H9 (cell line): ENCODE results near the gene FA2H. TPM values are rescaled to one million over a fixed set of nuclear protein-coding genes. Genes with fewer than 3 reads are reported as not detected.

Source experiments
- DNase-seq: peaks from one replicate; pipeline ENCODE4 v3.0.0-alpha.2; 2017
- H2AFZ ChIP-seq: one replicate; pipeline ENCODE4 v1.6.1; 2013; ENCODE audit warnings: mild to moderate bottlenecking, low read length, control low read depth, moderate library complexity
- H2AK5ac ChIP-seq: 2 replicates; pipeline ENCODE4 v1.6.1; 2013; ENCODE audit warnings: low read length, control low read depth, mixed read lengths; ENCODE audit not compliant: insufficient read length
- H2BK120ac ChIP-seq: one replicate; pipeline ENCODE4 v1.6.1; 2013; ENCODE audit warnings: low read depth, mild to moderate bottlenecking, low read length, control low read depth, inconsistent platforms; ENCODE audit not compliant: poor library complexity, severe bottlenecking
- H2BK12ac ChIP-seq: 2 replicates; pipeline ENCODE4 v1.6.1; 2013; ENCODE audit warnings: low read length, control low read depth, mixed read lengths, low read depth; ENCODE audit not compliant: insufficient read length
- H2BK15ac ChIP-seq: 2 replicates; pipeline ENCODE4 v1.6.1; 2013; ENCODE audit warnings: low read depth, low read length, control low read depth
- H2BK20ac ChIP-seq: one replicate; pipeline ENCODE4 v1.6.1; 2013; ENCODE audit warnings: low read depth, mild to moderate bottlenecking, low read length, control low read depth, inconsistent platforms; ENCODE audit not compliant: poor library complexity, severe bottlenecking
- H2BK5ac ChIP-seq: 2 replicates; pipeline ENCODE4 v1.6.1; 2013; ENCODE audit warnings: low read length, control low read depth, mixed read lengths; ENCODE audit not compliant: insufficient read length
- H3K14ac ChIP-seq: 2 replicates; pipeline ENCODE4 v1.6.1; 2013; ENCODE audit warnings: low read length, control low read depth; ENCODE audit not compliant: insufficient read depth
- H3K18ac ChIP-seq: 2 replicates; pipeline ENCODE4 v1.6.1; 2013; ENCODE audit warnings: low read depth, mild to moderate bottlenecking, mixed read lengths, low read length, control low read depth; ENCODE audit not compliant: insufficient read length
- H3K23ac ChIP-seq: 2 replicates; pipeline ENCODE4 v1.6.1; 2013; ENCODE audit warnings: low read length, control low read depth, mixed read lengths, low read depth; ENCODE audit not compliant: insufficient read length
- H3K23me2 ChIP-seq: 2 replicates; pipeline ENCODE4 v1.6.1; 2013; ENCODE audit warnings: low read depth, mild to moderate bottlenecking, mixed read lengths, low read length, control low read depth; ENCODE audit not compliant: insufficient read length, poor library complexity, severe bottlenecking
- H3K27ac ChIP-seq: 2 replicates; pipeline ENCODE4 v1.5.1; 2013; ENCODE audit warnings: low read length, control low read depth, mixed read lengths, low read depth; ENCODE audit not compliant: insufficient read length
- H3K27me3 ChIP-seq: 2 replicates; pipeline ENCODE4 v1.6.1; 2013; ENCODE audit warnings: low read length, control low read depth, inconsistent platforms; ENCODE audit not compliant: insufficient read depth
- H3K4ac ChIP-seq: 2 replicates; pipeline ENCODE4 v1.6.1; 2013; ENCODE audit warnings: low read depth, mild to moderate bottlenecking, control low read depth, inconsistent platforms, low read length, moderate library complexity
- H3K4me1 ChIP-seq: 2 replicates; pipeline ENCODE4 v1.6.1; 2013; ENCODE audit warnings: low read length, control low read depth, inconsistent platforms; ENCODE audit not compliant: insufficient read depth
- H3K4me2 ChIP-seq: 2 replicates; pipeline ENCODE4 v1.6.1; 2013; ENCODE audit warnings: low read length, control low read depth, mixed read lengths; ENCODE audit not compliant: insufficient read length, insufficient read depth
- H3K56ac ChIP-seq: 2 replicates; pipeline ENCODE4 v1.6.1; 2013; ENCODE audit warnings: low read depth, mild to moderate bottlenecking, mixed read lengths, low read length, control low read depth; ENCODE audit not compliant: insufficient read length
- H3K79me1 ChIP-seq: 2 replicates; pipeline ENCODE4 v1.6.1; 2013; ENCODE audit warnings: low read depth, mild to moderate bottlenecking, moderate library complexity, low read length, control low read depth, inconsistent platforms; ENCODE audit not compliant: insufficient read depth, poor library complexity, severe bottlenecking
- H3K79me2 ChIP-seq: 2 replicates; pipeline ENCODE4 v1.6.1; 2013; ENCODE audit warnings: low read length, control low read depth, inconsistent platforms; ENCODE audit not compliant: insufficient read depth
- H3K9ac ChIP-seq: 2 replicates; pipeline ENCODE4 v1.6.1; 2013; ENCODE audit warnings: low read length, control low read depth, mixed read lengths; ENCODE audit not compliant: insufficient read length; ENCODE audit errors: extremely low read depth
- H3K9me3 ChIP-seq: one replicate; pipeline ENCODE4 v1.6.1; 2013; ENCODE audit warnings: low read depth, low read length, inconsistent platforms; ENCODE audit not compliant: control insufficient read depth
- H3T11ph ChIP-seq: one replicate; pipeline ENCODE4 v1.6.1; 2013; ENCODE audit warnings: mild to moderate bottlenecking, low read length, control low read depth, inconsistent platforms
- H4K20me1 ChIP-seq: one replicate; pipeline ENCODE4 v1.6.1; 2013; ENCODE audit not compliant: control insufficient read depth, insufficient read length, insufficient read depth
- H4K5ac ChIP-seq: 2 replicates; pipeline ENCODE4 v1.6.1; 2013; ENCODE audit warnings: low read depth, mild to moderate bottlenecking, mixed read lengths, low read length, control low read depth; ENCODE audit not compliant: insufficient read length
- H4K8ac ChIP-seq: replicated peaks from 2 replicates; pipeline ENCODE4 v1.6.1; 2013; ENCODE audit warnings: low read length, control low read depth, mixed read lengths, low read depth; ENCODE audit not compliant: insufficient read length
- H4K91ac ChIP-seq: 2 replicates; pipeline ENCODE4 v1.6.1; 2013; ENCODE audit warnings: low read depth, mild to moderate bottlenecking, moderate library complexity, mixed read lengths, low read length, control low read depth; ENCODE audit not compliant: insufficient read length
- H3K27ac Mint-ChIP-seq, 3 experiments: 2 replicates in 2 of 3; 3 replicates in 1 of 3; pipeline ENCODE4 v1.8.0; 2020 to 2021; ENCODE audit warnings: mixed read lengths in 3 of 3, mild to moderate bottlenecking in 1 of 3, moderate library complexity in 1 of 3
- H3K27me3 Mint-ChIP-seq: 2 replicates; pipeline ENCODE4 v1.8.0; 2021; ENCODE audit warnings: low read depth, mild to moderate bottlenecking, moderate library complexity, mixed read lengths
- H3K36me3 Mint-ChIP-seq, 3 experiments: 2 replicates in 2 of 3; 3 replicates in 1 of 3; pipeline ENCODE4 v1.8.0; 2020 to 2021; ENCODE audit warnings: low read depth in 3 of 3, mixed read lengths in 3 of 3; ENCODE audit not compliant: insufficient read depth in 1 of 3
- H3K4me1 Mint-ChIP-seq, 2 experiments: 2 replicates each; pipeline ENCODE4 v1.8.0; 2020; ENCODE audit warnings: mixed read lengths in 2 of 2
- H3K4me3 Mint-ChIP-seq, 2 experiments: 2 replicates in 1 of 2; 3 replicates in 1 of 2; pipeline ENCODE4 v1.8.0; 2020 to 2021; ENCODE audit warnings: mild to moderate bottlenecking in 2 of 2, mixed read lengths in 2 of 2, moderate library complexity in 1 of 2
- H3K9me3 Mint-ChIP-seq, 2 experiments: 2 replicates in 1 of 2; 3 replicates in 1 of 2; pipeline ENCODE4 v1.8.0; 2020; ENCODE audit warnings: mild to moderate bottlenecking in 2 of 2, mixed read lengths in 2 of 2, moderate library complexity in 1 of 2
- total RNA-seq: library from RNA; stranded (reverse); gene quantifications from 2 replicates; pipeline ENCODE4 v1.2.1, GENCODE V29; 2021
- TF ChIP-seq, protein P1 (sequence below): fragments of 200-600 bp; sonication (generic); conservative IDR thresholded peaks from 3 replicates; pipeline ENCODE4 v1.8.0; 2021; ENCODE audit warnings: antibody characterized with exemption, mild to moderate bottlenecking

Gene FA2H
- total RNA-seq, 1 experiment from 2014 or later = 25.1 TPM

DNA sequence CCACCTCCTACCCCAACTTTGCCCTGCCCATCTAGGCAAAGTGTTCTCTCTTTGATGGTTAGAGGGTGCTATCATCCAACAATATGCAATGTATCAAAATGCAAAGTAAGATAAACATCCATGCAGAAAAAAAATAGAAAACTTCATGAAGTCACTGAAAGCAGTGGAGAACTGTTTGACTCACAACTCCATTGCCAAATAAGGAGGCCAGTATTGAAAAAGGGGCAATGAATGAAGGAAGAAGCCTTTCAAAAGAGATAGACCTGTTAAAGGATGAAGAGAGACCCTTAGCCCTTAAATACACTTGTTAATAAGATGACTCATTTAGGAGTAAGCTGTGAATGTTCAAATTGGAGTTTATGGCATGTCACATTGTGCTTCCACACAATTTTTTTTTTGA is 13.0 kb downstream of the FA2H start:
- no peaks in the 10 kb centered on the region for H3K9me3 ChIP-seq
- H3T11ph ChIP-seq = no peak overlapping the region
- DNase-seq = no peak
- H2BK120ac ChIP-seq = no peak overlapping the region
- no peak overlapping the region for H3K9ac ChIP-seq
- H3K4me3 Mint-ChIP-seq = no peak overlapping the region
- no peak overlapping the region for H3K4me2 ChIP-seq
- TF ChIP-seq, protein P1, sequence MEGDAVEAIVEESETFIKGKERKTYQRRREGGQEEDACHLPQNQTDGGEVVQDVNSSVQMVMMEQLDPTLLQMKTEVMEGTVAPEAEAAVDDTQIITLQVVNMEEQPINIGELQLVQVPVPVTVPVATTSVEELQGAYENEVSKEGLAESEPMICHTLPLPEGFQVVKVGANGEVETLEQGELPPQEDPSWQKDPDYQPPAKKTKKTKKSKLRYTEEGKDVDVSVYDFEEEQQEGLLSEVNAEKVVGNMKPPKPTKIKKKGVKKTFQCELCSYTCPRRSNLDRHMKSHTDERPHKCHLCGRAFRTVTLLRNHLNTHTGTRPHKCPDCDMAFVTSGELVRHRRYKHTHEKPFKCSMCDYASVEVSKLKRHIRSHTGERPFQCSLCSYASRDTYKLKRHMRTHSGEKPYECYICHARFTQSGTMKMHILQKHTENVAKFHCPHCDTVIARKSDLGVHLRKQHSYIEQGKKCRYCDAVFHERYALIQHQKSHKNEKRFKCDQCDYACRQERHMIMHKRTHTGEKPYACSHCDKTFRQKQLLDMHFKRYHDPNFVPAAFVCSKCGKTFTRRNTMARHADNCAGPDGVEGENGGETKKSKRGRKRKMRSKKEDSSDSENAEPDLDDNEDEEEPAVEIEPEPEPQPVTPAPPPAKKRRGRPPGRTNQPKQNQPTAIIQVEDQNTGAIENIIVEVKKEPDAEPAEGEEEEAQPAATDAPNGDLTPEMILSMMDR = no peak
- no peak overlapping the region for H2AK5ac ChIP-seq
- no peak overlapping the region for H2BK5ac ChIP-seq
- no peaks in the 10 kb centered on the region for H3K27me3 Mint-ChIP-seq
- H4K5ac ChIP-seq = no peak overlapping the region
- no peaks in the 10 kb centered on the region for H3K27me3 ChIP-seq
- H3K23me2 ChIP-seq = no peaks in the 10 kb centered on the region
- H4K8ac ChIP-seq = no peak overlapping the region
- no peak overlapping the region for H2BK15ac ChIP-seq
- H2BK12ac ChIP-seq = no peak overlapping the region
- no peak overlapping the region for H4K91ac ChIP-seq
- H3K23ac ChIP-seq = no peak overlapping the region
- no peak overlapping the region for H2AFZ ChIP-seq
- no peaks in the 10 kb centered on the region for H4K20me1 ChIP-seq
- no peak overlapping the region for H3K56ac ChIP-seq
- no peaks in the 10 kb centered on the region for H3K9me3 Mint-ChIP-seq
- H3K27ac ChIP-seq = no peak overlapping the region
- peaks cover 0 to 3% of the 10 kb centered on the region in 2 experiments; a peak in 1 of 4 replicates for H3K4me1 Mint-ChIP-seq
- H3K36me3 Mint-ChIP-seq = peaks cover 0 to 14% (median 0%) of the 10 kb centered on the region in 3 experiments; a peak in 3 of 7 replicates
- H3K79me1 ChIP-seq = no peaks in the 10 kb centered on the region
- no peak overlapping the region for H3K18ac ChIP-seq
- H3K79me2 ChIP-seq = no peaks in the 10 kb centered on the region
- H3K14ac ChIP-seq = no peak overlapping the region
- no peak overlapping the region for H3K27ac Mint-ChIP-seq
- H3K4me1 ChIP-seq = no peaks in the 10 kb centered on the region
- no peak overlapping the region for H2BK20ac ChIP-seq
- H3K4ac ChIP-seq = no peak overlapping the region
